ENCODE measurements around the gene CEACAM18.

DNA sequence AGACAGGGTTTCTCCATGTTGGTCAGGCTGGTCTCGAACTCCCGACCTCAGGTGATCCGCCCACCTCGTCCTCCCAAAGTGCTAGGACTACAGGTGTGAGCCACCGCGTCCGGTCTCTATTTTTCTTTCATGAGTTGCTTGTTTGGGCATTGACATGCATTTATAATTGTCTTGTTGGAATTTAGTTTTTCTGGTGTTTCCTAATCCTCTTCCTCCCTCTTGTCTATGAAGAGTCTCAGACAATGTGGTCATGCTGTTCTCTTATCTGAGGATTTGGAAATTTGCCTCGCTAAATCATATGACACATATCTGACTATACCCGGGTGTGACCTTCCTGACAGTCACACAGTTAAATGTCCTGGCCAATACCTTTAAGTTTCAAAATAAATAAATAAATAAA lies 7.4 kb upstream of the CEACAM18 start:
- TF ChIP-seq, protein P1, sequence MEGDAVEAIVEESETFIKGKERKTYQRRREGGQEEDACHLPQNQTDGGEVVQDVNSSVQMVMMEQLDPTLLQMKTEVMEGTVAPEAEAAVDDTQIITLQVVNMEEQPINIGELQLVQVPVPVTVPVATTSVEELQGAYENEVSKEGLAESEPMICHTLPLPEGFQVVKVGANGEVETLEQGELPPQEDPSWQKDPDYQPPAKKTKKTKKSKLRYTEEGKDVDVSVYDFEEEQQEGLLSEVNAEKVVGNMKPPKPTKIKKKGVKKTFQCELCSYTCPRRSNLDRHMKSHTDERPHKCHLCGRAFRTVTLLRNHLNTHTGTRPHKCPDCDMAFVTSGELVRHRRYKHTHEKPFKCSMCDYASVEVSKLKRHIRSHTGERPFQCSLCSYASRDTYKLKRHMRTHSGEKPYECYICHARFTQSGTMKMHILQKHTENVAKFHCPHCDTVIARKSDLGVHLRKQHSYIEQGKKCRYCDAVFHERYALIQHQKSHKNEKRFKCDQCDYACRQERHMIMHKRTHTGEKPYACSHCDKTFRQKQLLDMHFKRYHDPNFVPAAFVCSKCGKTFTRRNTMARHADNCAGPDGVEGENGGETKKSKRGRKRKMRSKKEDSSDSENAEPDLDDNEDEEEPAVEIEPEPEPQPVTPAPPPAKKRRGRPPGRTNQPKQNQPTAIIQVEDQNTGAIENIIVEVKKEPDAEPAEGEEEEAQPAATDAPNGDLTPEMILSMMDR (IDR thresholded peaks at IDR 0.05): no peak
- TF ChIP-seq POLR2A (IDR thresholded peaks at IDR 0.05): no peak

Data from body of pancreas (tissue), 4 donors.